GM19328 (cell line): Measurements from ENCODE around the gene THNSL1.
A peak's percentile ranks its signal among the peaks of the same experiment; 100 is the strongest.
"Not testable (repeated sequence)": the region's sequence is repeated elsewhere in the genome, so short reads cannot be mapped to it uniquely, and the experiment has no call there.

Source experiments
- ATAC-seq: cut with Tn5 transposase; IDR thresholded peaks from one replicate; pipeline ENCODE4 v1.9.1; 2021; ENCODE audit warnings: mild to moderate bottlenecking, moderate library complexity; ENCODE audit not compliant: unreplicated experiment

Gene THNSL1

GRCh38 chr10:25016376-25017153 is at the start of gene THNSL1:
Gene THNSL1 (plus strand): TSS chr10:25016612. CDS start chr10:25023224, 6,612 bp downstream.
- peak; percentile 98 for ATAC-seq

GRCh38 chr10:24966962-24967481 is 49.4 kb upstream of the THNSL1 start:
- no peak for ATAC-seq

GRCh38 chr10:24968349-24968748 is 48.1 kb upstream of the THNSL1 start:
- ATAC-seq = no peak

- not testable (repeated sequence) for ATAC-seq
Measured at GRCh38 chr10:24968951-24969350, 47.5 kb upstream of the THNSL1 start.

GRCh38 chr10:24969841-24970281 is 46.6 kb upstream of the THNSL1 start:
- no peak for ATAC-seq

GRCh38 chr10:24971374-24971773 is 45.0 kb upstream of the THNSL1 start:
- ATAC-seq = no peak

GRCh38 chr10:24973163-24973562 is 43.2 kb upstream of the THNSL1 start:
- ATAC-seq = no peak

- no peak for ATAC-seq
Measured at GRCh38 chr10:24974976-24975375, 41.4 kb upstream of the THNSL1 start.

GRCh38 chr10:24979685-24980084 is 36.7 kb upstream of the THNSL1 start:
- no peak for ATAC-seq

- ATAC-seq = no peak
Measured at GRCh38 chr10:24981161-24981710, 35.2 kb upstream of the THNSL1 start.

GRCh38 chr10:24982319-24983112 is 33.9 kb upstream of the THNSL1 start:
- ATAC-seq = no peak

- ATAC-seq = no peak
Measured at GRCh38 chr10:24983130-24983529, 33.3 kb upstream of the THNSL1 start.

- no peak for ATAC-seq
Measured at GRCh38 chr10:24983946-24984345, 32.5 kb upstream of the THNSL1 start.

- ATAC-seq = no peak
Measured at GRCh38 chr10:24984906-24985305, 31.5 kb upstream of the THNSL1 start.

GRCh38 chr10:24988831-24989640 is 27.4 kb upstream of the THNSL1 start:
- ATAC-seq = no peak

GRCh38 chr10:24989867-24990266 is 26.5 kb upstream of the THNSL1 start:
- no peak for ATAC-seq

GRCh38 chr10:24991298-24991697 is 25.1 kb upstream of the THNSL1 start:
- ATAC-seq = no peak

- no peak for ATAC-seq
Measured at GRCh38 chr10:24992512-24993133, 23.8 kb upstream of the THNSL1 start.

GRCh38 chr10:24993237-24993958 is 23.0 kb upstream of the THNSL1 start:
- no peak for ATAC-seq

- no peak for ATAC-seq
Measured at GRCh38 chr10:24995072-24995471, 21.3 kb upstream of the THNSL1 start.
